HG02981 (cell line): ENCODE results near the gene RNF130.

ENCODE experiments used
- ATAC-seq: cut with Tn5 transposase; IDR thresholded peaks from one replicate; pipeline ENCODE4 v1.9.1; 2021; ENCODE audit warnings: mild to moderate bottlenecking, moderate library complexity; ENCODE audit not compliant: unreplicated experiment

Gene RNF130

DNA sequence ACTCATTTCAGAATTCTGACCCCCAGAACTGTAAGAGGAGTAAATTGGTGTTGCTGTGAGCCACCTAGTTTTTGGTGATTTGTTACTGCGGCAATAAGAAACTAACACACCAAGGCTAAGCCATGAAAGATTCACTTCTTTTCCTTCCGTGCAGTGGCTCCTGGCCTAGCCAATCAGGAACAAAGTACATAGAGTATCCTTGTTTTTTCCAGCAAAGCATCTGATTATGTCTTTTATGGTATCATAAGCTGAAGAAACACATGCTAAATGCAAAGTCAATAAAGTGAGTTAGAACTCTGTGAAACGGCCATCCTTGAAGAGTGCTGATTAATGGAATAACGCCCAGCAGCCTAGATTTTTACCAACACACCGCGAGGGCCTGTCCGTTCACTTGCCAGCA is 11.4 kb downstream of the RNF130 start:
- ATAC-seq: no peak

- no peak for ATAC-seq
Measured at GRCh38 chr5:180059326-180059725, 12.2 kb downstream of the RNF130 start.

- ATAC-seq: no peak
Measured at GRCh38 chr5:180056153-180056552, 15.4 kb downstream of the RNF130 start.

DNA sequence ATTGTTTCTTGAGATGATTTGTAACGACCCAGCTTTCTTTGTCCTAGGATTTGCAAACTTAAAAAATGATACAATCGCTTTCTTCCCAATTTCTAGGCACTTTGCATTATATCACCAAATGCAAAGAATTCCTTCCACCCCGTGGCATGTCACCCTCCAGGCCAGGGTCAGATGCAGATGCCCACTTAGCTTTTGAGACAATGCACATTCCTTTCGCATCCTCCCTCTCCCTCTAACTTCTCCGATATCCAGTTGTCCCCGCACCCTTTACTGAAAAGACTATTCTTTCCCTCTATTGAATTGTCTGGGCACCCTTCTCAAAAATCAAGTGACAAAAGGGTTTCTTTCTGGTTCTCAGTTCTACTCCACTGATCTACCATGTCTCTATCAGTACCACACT is 17.3 kb downstream of the RNF130 start:
- no peak for ATAC-seq

DNA sequence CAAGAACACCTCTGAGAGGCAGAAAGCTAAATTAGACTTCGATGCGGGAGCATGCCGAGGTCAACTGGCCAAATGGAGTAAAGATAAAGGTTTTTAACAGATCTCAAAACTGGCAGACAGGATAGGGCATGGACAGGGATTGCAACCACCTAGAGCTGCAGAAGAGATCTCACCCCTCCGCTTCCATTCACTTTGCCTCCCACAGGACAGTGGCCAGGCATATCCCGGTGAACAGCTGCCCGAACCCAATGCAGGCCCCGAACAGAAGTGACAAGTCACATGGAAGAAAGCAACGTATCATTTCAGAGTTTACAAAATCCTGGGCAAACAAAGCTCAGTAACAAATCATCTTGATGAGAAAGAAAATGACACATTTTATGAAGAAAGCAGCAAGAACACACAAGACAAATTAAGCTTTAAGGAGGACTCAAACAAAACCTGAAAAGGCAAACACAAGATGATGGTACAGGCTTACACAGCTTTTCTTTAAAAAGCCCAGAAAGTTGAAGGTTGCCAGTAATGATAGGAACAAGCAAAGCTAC is 18.4 kb downstream of the RNF130 start:
- ATAC-seq: no peak

- ATAC-seq: no peak
Measured at GRCh38 chr5:180052211-180052818, 19.2 kb downstream of the RNF130 start.

DNA sequence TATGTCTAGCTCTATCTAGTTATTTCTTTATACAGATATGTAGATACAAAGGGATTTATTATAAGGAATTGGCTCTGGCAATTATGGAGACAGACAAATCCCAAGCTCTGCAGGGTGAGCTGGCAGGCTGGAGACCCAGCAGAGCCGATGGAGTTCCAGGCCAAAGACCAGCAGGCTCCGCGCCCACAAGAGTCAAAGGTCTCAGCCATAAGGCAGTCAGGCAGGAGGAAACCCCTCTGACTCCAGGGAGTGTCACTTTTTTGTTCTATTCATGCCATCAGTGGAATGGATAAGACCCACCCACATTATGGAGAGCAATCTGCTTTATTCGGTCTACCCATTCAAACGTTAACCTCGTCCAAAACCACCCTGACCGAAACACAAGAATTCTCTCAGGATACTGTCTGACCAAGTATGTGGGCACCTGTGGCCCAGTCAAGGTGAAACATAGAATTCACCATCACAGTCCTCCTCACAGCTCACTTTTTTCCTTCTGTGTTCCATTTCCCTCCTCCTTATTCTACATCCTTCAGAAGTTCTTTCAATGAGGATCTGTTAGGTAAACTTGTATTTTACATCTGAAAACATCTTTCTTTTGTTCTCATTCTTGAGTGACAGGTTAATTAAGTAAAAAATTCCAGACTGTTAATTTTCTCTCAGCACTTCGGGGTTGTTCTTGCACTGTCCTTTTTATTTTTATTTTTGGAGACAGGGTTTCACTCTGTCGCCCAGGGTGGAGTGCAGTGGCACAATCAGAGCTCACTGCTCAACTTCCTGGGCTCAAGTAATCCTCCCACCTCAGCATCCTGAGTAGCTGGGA is 21.2 kb downstream of the RNF130 start:
- ATAC-seq: no peak

DNA sequence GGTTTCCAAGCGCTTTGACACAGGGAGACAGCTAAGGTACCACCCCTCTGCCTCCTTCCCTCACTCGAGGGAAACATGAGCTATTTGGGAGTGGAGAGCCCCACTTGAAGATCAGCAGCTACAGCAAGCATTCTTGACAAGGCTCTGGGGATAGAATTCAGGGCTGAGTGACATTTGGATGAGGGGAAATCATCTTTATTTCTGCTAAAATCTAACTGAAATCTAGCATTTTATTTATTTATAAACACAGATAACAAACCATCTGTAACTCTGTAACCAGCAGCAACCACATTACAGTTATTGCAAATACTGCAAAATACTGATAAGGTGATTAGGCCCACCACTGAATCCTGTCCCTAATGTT is 22.4 kb downstream of the RNF130 start:
- no peak for ATAC-seq

- ATAC-seq: no peak
Measured at GRCh38 chr5:180047667-180048066, 23.9 kb downstream of the RNF130 start.

GRCh38 chr5:180046656-180047055 is 24.9 kb downstream of the RNF130 start:
- no peak for ATAC-seq

DNA sequence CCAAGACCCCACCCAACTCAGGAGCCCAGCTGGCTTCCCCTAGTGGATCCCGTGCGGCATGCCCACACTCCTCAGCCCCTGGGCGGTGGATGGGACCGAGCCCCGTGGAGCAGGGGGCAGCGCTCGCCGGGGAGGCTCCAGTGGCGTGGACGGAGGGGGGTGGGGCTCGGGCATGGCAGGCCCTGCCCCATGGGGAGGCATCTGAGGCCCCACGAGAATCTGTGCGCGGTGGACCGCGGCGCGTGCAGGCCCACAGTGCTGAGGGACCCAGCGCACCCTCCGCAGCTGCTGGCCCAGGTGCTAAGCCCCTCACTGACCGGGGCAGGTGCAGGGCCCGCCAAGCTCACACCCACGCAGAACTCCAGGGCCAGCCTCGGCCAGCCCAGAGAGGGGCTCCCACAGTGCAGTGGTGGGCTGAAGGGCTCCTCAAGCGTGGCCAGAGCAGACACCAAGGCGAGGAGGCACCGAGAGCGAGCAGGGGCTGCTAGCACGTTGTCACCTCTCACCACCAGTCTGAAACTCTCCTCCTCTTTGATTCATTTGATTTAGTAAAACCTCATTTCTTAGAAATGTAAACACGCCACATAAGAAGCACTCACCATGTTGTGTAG is 25.6 kb downstream of the RNF130 start:
- no peak for ATAC-seq

DNA sequence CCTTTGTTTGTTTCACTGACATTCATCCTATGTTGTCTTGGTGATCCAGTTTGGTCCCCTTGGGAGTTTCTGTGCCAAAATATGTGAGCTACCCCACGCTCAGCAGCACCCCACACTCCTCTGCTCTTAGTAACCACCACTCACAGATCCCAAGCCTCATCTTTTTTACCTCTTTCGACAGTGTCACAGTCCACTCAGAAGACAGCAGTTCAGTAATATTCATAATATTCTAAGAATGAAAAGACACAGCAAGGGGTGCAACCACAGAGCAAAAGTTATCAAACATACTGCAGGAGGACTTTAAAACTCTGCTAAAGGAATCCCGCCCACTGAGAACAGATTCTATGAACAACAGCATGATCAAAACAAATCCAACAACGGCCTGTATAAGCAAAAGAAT is 28.2 kb downstream of the RNF130 start:
- ATAC-seq: no peak

- no peak for ATAC-seq
Measured at GRCh38 chr5:180041301-180042274, 30.0 kb downstream of the RNF130 start.

- ATAC-seq: no peak
Measured at GRCh38 chr5:180040287-180041214, 31.0 kb downstream of the RNF130 start.

DNA sequence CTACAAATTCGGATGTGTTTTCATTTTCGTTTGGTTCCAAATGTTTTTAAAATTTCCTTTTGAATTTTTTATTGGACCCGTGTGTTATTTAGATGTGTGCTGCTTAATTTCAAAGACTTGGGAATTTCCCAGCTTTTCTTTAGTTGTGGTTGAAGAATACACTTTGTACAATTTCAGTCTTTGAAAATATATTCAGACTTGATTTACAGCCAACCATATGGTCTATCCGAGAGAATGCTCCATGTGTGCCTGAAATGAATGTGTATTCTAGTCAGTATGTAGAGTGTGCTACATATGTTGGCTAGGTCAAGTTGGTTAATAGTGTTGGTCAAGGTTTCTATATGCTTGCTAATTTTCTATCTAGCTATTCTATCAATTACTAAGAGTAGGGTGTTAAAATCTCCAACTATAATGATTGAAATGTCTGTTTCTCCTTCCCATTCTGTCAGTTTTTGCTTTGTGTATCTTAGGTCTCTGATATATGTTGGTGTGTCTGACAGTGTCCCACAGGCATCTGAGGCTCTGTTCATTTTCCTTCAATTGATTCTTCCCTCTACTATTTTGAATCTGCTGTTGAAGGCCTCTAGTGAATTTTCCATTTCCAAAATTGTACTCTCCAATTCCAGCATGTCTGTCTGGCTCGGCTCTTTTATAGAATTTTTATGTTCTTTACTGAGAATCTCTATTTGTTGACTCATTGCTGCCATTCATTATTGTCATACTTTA is 36.2 kb downstream of the RNF130 start:
- ATAC-seq: no peak

- no peak for ATAC-seq
Measured at GRCh38 chr5:180034564-180034963, 37.0 kb downstream of the RNF130 start.

GRCh38 chr5:180027459-180028089 is 44.0 kb downstream of the RNF130 start:
- ATAC-seq: no peak

DNA sequence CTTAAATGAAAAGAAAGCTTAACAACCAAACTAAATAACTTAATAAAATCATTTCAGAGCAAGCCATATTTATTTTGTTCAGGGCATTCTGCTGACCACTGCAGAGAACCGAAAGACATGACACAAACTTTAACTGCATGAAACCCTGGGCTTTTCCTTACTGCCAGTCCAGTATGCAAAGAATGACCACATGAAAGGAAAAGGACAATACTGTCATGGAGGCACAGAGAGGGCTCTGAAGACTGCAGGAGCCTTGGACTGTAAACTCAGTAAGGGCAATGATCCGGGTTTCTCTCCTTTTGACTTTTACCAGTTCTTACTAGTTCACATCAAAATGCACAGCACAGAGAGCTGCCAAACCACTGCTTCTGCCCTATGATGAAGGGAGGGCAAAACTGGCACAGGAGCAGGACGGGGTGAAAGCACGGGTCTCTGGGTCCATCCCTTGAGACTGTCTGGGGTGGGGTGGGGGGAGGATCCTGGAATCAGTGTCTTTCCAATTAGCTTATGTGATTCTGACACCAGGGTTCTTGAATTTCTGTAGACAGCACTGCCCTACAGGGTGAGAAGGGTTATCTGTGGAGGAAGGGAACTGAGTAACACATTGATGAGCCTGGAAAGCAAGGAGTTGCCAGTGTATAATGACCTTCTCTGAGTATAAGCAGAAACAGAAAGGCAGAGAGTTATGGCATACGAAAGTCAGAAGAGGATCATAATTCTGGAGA is 44.7 kb downstream of the RNF130 start:
- no peak for ATAC-seq
